ENCODE data around the gene UGT1A7. TPM values are rescaled to one million over a fixed set of nuclear protein-coding genes. Genes with fewer than 3 reads are reported as not detected.

UGT1A7 gene
- polyA plus RNA-seq, 1 experiment: not detected

- ChIA-PET CTCF (no interaction called here), POLR2A (no interaction called here)
- no peak for DNase-seq (ENCODE audit: low read depth)
- Histone ChIP-seq H3K4me3 (ENCODE audit: low read depth, low read length) (no peak overlapping the region), H3K36me3 (ENCODE audit: control insufficient read depth, insufficient read depth, low read length) (no peaks in the 10 kb centered on the region), H3K27me3 (ENCODE audit: control insufficient read depth, insufficient read depth, low read length) (no peaks in the 10 kb centered on the region)
- no peak for TF ChIP-seq CTCF (IDR thresholded peaks at IDR 0.05; ENCODE audit: insufficient read depth, low read depth, low read length)
Measured at GRCh38 chr2:233658610-233659009, 23.1 kb upstream of the UGT1A7 start.

DNA sequence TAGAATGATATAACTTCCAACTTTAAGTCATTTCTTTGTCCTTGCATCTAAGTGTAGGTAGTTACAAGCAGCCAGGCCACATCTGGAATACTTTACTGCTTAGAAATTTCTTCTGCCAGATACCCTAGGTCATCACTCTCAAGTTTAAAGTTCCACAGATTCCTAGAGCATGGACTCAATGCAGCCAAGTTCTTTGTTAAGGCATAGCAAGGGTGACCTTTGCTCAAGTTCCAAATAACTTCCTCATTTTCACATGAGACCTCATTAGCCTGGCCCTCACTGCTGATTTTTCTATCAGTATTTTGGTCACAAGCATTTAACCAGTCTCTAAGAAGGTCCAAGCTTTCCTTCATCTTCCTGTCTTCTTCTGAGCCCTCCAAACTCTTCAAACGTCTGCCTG lies 17.8 kb upstream of the UGT1A7 start:
- no peak for DNase-seq (ENCODE audit: low read depth)
- Histone ChIP-seq H3K4me3 (ENCODE audit: low read depth, low read length) (no peak overlapping the region), H3K36me3 (ENCODE audit: control insufficient read depth, insufficient read depth, low read length) (no peaks in the 10 kb centered on the region), H3K27me3 (ENCODE audit: control insufficient read depth, insufficient read depth, low read length) (no peaks in the 10 kb centered on the region)
- ChIA-PET POLR2A (no interaction called here), CTCF (no interaction called here)
- TF ChIP-seq CTCF (IDR thresholded peaks at IDR 0.05; ENCODE audit: insufficient read depth, low read depth, low read length): no peak

DNA sequence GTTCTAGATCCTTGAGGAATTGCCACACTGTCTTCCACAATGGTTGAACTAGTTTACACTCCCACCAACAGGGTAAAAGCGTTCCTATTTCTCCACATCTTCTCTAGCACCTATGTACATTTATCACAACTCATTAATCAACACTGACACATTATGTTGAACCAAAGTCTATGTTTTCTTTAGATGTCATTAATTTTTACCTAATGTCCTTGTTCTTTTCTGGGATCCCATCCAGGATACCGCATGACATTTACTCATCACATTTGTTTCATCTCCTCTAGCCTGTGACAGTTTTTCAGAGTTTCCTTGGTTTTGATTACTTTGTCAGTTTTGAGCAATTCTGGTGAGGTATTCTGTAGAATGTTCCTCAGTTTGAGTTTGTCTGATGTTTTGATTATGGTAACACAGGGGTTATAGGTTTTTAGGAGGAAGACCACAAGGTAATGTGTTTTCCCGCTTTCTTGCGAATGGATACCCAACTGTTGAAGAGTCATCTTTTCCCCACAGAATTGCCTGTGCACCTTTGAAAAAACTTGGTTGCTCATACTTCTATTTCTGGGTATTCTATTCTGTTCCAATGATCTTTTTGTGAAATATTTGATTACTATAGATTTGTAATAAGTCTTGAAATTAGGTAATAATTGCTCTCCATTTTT lies 13.0 kb upstream of the UGT1A7 start:
- POLR2A ChIA-PET: no interaction called here
- H3K27me3 ChIP-seq (ENCODE audit: control insufficient read depth, insufficient read depth, low read length): no peaks in the 10 kb centered on the region
- no peaks in the 10 kb centered on the region for H3K36me3 ChIP-seq (ENCODE audit: control insufficient read depth, insufficient read depth, low read length)
- CTCF ChIA-PET: no interaction called here
- H3K4me3 ChIP-seq (ENCODE audit: low read depth, low read length): no peak overlapping the region
- TF ChIP-seq CTCF (IDR thresholded peaks at IDR 0.05; ENCODE audit: insufficient read depth, low read depth, low read length): no peak
- no peak for DNase-seq (ENCODE audit: low read depth)

- ChIA-PET POLR2A (no interaction called here), CTCF (interaction anchor here (0.6 to 1.2 kb wide), 2 partner anchors 40 to 227 kb away, joined by 3 to 4 read pairs; no protein-coding TSS in a partner anchor)
- no peak within 1 kb of the TSS for H3K4me3 ChIP-seq (ENCODE audit: low read depth, low read length)
- no peaks in the 10 kb centered on the region for H3K27me3 ChIP-seq (ENCODE audit: control insufficient read depth, insufficient read depth, low read length)
- DNase-seq (ENCODE audit: low read depth): no peak
- no peak for TF ChIP-seq CTCF (IDR thresholded peaks at IDR 0.05; ENCODE audit: insufficient read depth, low read depth, low read length)
- H3K36me3 ChIP-seq (ENCODE audit: control insufficient read depth, insufficient read depth, low read length): no peaks in the 10 kb centered on the region
Measured at GRCh38 chr2:233671290-233672161, 10.2 kb upstream of the UGT1A7 start, which contains the start of gene UGT1A9. Gene UGT1A9 (plus strand): TSS chr2:233671898. CDS start chr2:233671935, 37 bp downstream.

GRCh38 chr2:233672886-233673285 lies 8.8 kb upstream of the UGT1A7 start:
- no peaks in the 10 kb centered on the region for H3K36me3 ChIP-seq (ENCODE audit: control insufficient read depth, insufficient read depth, low read length)
- H3K4me3 ChIP-seq (ENCODE audit: low read depth, low read length): no peak overlapping the region
- no peak for TF ChIP-seq CTCF (IDR thresholded peaks at IDR 0.05; ENCODE audit: insufficient read depth, low read depth, low read length)
- H3K27me3 ChIP-seq (ENCODE audit: control insufficient read depth, insufficient read depth, low read length): no peaks in the 10 kb centered on the region
- ChIA-PET CTCF (no interaction called here), POLR2A (no interaction called here)
- no peak for DNase-seq (ENCODE audit: low read depth)

All from BJ (cell line).